WI38 (cell line): ENCODE results near the gene ZNF662.

Source experiments
- H3K4me3 ChIP-seq: 2 replicates; pipeline ENCODE4 v1.5.1; 2011; ENCODE audit warnings: low read depth, mild to moderate bottlenecking, control low read depth, low read length
- CTCF ChIP-seq: IDR thresholded peaks from 2 replicates; pipeline ENCODE4 v1.5.1; 2012; ENCODE audit warnings: low read depth, mild to moderate bottlenecking, control low read depth, low read length

The ZNF662 gene

GRCh38 chr3:42891042-42891441 is 14.9 kb upstream of the ZNF662 start:
- no peak overlapping the region for H3K4me3 ChIP-seq
- no peak for TF ChIP-seq CTCF

- TF ChIP-seq CTCF, result no peak
- H3K4me3 ChIP-seq, result no peak overlapping the region
These were observed 13.8 kb upstream of the ZNF662 start for GRCh38 chr3:42892169-42892568.

DNA sequence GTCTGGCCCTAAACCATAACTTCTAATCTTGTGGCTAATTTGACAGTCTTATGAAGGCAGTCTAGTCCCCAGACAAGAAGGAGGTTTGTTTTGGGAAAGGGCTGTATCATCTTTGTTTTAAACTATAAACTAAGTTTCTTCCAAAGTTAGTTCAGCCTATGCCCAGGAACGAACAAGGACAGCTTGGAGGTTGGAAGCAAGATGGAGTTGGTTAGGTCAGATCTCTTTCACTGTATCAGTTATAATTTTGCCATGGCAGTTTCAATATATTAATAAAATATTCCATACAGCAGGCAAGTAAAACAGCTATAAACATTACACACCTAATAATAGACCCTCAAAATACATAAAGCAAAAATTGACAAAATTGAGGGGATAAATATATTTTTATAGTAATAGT is 13.1 kb upstream of the ZNF662 start:
- no peak overlapping the region for H3K4me3 ChIP-seq
- TF ChIP-seq CTCF, result no peak

DNA sequence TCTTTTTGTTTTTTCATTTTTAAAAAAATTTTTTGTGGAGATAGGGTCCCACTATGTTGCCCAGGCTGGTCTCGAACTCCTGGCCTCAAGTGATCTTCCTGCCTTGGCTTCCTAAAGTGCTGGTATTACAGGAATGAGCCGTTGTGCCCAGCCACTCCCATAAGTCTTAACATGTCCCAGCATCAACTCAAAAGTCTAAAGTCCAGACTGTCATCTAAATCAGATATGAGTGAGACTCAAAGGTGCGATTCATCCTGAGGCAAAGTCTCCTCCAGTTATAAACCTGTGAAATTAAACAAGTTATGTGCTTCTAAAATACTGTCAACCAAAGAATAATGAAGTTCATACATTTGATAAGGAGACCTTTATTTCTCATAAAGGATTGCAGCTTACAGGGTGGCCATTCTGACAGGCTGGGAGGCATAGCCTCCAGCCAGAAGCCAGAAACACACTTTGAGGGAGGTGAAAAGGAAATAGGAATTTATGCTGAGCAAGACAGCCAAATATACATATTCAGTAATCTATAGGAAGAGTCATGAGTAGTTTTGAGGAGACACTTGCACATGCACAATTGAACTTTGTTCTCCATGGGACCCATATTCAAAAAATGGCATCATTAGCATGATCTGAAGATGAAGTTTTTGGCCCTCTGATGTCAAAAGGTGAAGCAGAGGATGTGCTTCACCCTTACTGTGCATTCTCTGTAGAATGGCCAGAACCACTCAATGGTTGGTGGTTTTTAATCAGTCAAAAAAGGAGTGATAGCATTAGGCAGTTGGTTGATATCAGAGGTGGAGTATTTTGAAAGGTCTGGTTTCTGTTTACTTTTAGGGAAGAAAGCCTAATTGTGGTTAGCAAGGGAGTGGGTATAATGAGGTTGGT is 11.0 kb upstream of the ZNF662 start:
- H3K4me3 ChIP-seq, result no peak overlapping the region
- no peak for TF ChIP-seq CTCF

- no peak overlapping the region for H3K4me3 ChIP-seq
- no peak for TF ChIP-seq CTCF
These were observed 10.4 kb upstream of the ZNF662 start for GRCh38 chr3:42895580-42895868.

- no peak overlapping the region for H3K4me3 ChIP-seq
- TF ChIP-seq CTCF, result no peak
These were observed 6.9 kb upstream of the ZNF662 start for GRCh38 chr3:42898896-42899675.

GRCh38 chr3:42900226-42901072 is 5.5 kb upstream of the ZNF662 start:
- no peak for TF ChIP-seq CTCF
- no peak overlapping the region for H3K4me3 ChIP-seq
